Astrocyte (in vitro differentiated cells and primary cell): ENCODE measurements around the gene FAM131C. TPM values are rescaled to one million over a fixed set of nuclear protein-coding genes. Genes with fewer than 3 reads are reported as not detected.

Experiments used
- DNase-seq: peaks from one replicate; pipeline ENCODE4 v3.0.0-alpha.2; 2010; ENCODE audit warnings: low read depth
- FAIRE-seq: peaks from 2 replicates; lab custom pipeline; 2011; peaks lifted over from hg19 to GRCh38; lab: Jason Lieb, UNC
- H2AFZ ChIP-seq: 2 replicates; pipeline ENCODE4 v1.6.0; 2012; ENCODE audit warnings: low read depth, low read length, inconsistent platforms
- H3K27ac ChIP-seq: 2 replicates; pipeline ENCODE4 v1.5.1; 2011; ENCODE audit warnings: low read depth, low read length, inconsistent platforms
- H3K27me3 ChIP-seq: 2 replicates; pipeline ENCODE4 v1.6.0; 2011; ENCODE audit warnings: low read length, inconsistent platforms; ENCODE audit not compliant: insufficient read depth
- H3K36me3 ChIP-seq: 2 replicates; pipeline ENCODE4 v1.5.1; 2011; ENCODE audit warnings: low read length, inconsistent platforms; ENCODE audit not compliant: insufficient read depth
- H3K4me1 ChIP-seq: 2 replicates; pipeline ENCODE4 v1.5.1; 2011; ENCODE audit warnings: low read length, inconsistent platforms; ENCODE audit not compliant: insufficient read depth
- H3K4me2 ChIP-seq: 2 replicates; pipeline ENCODE4 v1.6.0; 2012; ENCODE audit warnings: low read length, inconsistent platforms
- H3K4me3 ChIP-seq: 2 replicates; pipeline ENCODE4 v1.5.1; 2011; ENCODE audit warnings: low read depth, mild to moderate bottlenecking, low read length, inconsistent platforms; ENCODE audit not compliant: insufficient read depth
- H3K79me2 ChIP-seq: 2 replicates; pipeline ENCODE4 v1.6.0; 2012; ENCODE audit warnings: mild to moderate bottlenecking, low read length, inconsistent platforms; ENCODE audit not compliant: insufficient read depth
- H3K9ac ChIP-seq: 2 replicates; pipeline ENCODE4 v1.6.0; 2012; ENCODE audit warnings: mild to moderate bottlenecking, low read length, inconsistent platforms
- H3K9me3 ChIP-seq: 2 replicates; pipeline ENCODE4 v1.5.1; 2012; ENCODE audit warnings: low read depth, mild to moderate bottlenecking, low read length, inconsistent platforms; ENCODE audit not compliant: insufficient read depth
- H4K20me1 ChIP-seq: 2 replicates; pipeline ENCODE4 v1.6.0; 2012; ENCODE audit warnings: low read length, inconsistent platforms; ENCODE audit not compliant: insufficient read depth
- H3K27ac Mint-ChIP-seq: one replicate; pipeline ENCODE4 v1.8.0; 2021; ENCODE audit warnings: mild to moderate bottlenecking, mixed read lengths; ENCODE audit not compliant: unreplicated experiment
- H3K27me3 Mint-ChIP-seq: one replicate; pipeline ENCODE4 v1.8.0; 2021; ENCODE audit warnings: low read depth, mixed read lengths; ENCODE audit not compliant: unreplicated experiment
- H3K36me3 Mint-ChIP-seq: one replicate; pipeline ENCODE4 v1.8.0; 2021; ENCODE audit warnings: low read depth, mixed read lengths; ENCODE audit not compliant: unreplicated experiment
- H3K4me1 Mint-ChIP-seq: one replicate; pipeline ENCODE4 v1.8.0; 2021; ENCODE audit warnings: low read depth, mixed read lengths; ENCODE audit not compliant: unreplicated experiment
- H3K4me3 Mint-ChIP-seq: one replicate; pipeline ENCODE4 v1.8.0; 2021; ENCODE audit warnings: mild to moderate bottlenecking, moderate library complexity, mixed read lengths; ENCODE audit not compliant: unreplicated experiment
- H3K9me3 Mint-ChIP-seq: one replicate; pipeline ENCODE4 v1.8.0; 2021; ENCODE audit warnings: mild to moderate bottlenecking, mixed read lengths; ENCODE audit not compliant: unreplicated experiment
- CTCF ChIP-seq: IDR thresholded peaks from 2 replicates; pipeline ENCODE4 v1.5.1; 2011; ENCODE audit warnings: low read depth, mild to moderate bottlenecking, inconsistent platforms, low read length, moderate library complexity; ENCODE audit not compliant: insufficient read depth
- EZH2 ChIP-seq: IDR thresholded peaks from 2 replicates; pipeline ENCODE4 v1.6.1; 2012; ENCODE audit warnings: mild to moderate bottlenecking, low read length, inconsistent platforms; ENCODE audit not compliant: insufficient read depth
- total RNA-seq: library from RNA; stranded (reverse); gene quantifications from 2 replicates; pipeline ENCODE4 v1.2.1, GENCODE V29; 2021

FAM131C gene
- total RNA-seq, 1 donor from 2014 or later, result 0.11 TPM

- DNase-seq, result no peak
- no peak overlapping the region for H3K27ac Mint-ChIP-seq
Observed at GRCh38 chr1:16119504-16119903, 46.1 kb upstream of the FAM131C start.

GRCh38 chr1:16118706-16119105 is 45.3 kb upstream of the FAM131C start:
- no peaks in the 10 kb centered on the region for H3K9me3 Mint-ChIP-seq
- Histone ChIP-seq H3K4me3 (no peak overlapping the region), H3K36me3 (peaks cover 2% of the 10 kb centered on the region), H3K9ac (no peak overlapping the region), H3K4me2 (no peak overlapping the region), H3K27me3 (no peaks in the 10 kb centered on the region), H3K9me3 (no peaks in the 10 kb centered on the region), H4K20me1 (peaks cover 20% of the 10 kb centered on the region), H3K79me2 (no peaks in the 10 kb centered on the region), H3K27ac (no peak overlapping the region), H3K4me1 (peaks cover 26% of the 10 kb centered on the region), H2AFZ (no peak overlapping the region)
- peaks cover 12% of the 10 kb centered on the region for H3K36me3 Mint-ChIP-seq
- peaks cover 37% of the 10 kb centered on the region for H3K4me1 Mint-ChIP-seq
- no peak overlapping the region for H3K4me3 Mint-ChIP-seq
- FAIRE-seq, result no peak
- no peak overlapping the region for H3K27ac Mint-ChIP-seq
- no peak for DNase-seq
- H3K27me3 Mint-ChIP-seq, result no peaks in the 10 kb centered on the region
- TF ChIP-seq CTCF (no peak), EZH2 (no peak)

More at GRCh38 chr1:16119504-16119903, 46.1 kb upstream of the FAM131C start:
- Mint-ChIP-seq H3K9me3 (no peaks in the 10 kb centered on the region), H3K4me3 (no peak overlapping the region), H3K36me3 (peaks cover 15% of the 10 kb centered on the region), H3K27me3 (no peaks in the 10 kb centered on the region), H3K4me1 (peaks cover 40% of the 10 kb centered on the region)
- TF ChIP-seq CTCF (no peak), EZH2 (no peak)
- Histone ChIP-seq H3K4me1 (peaks cover 26% of the 10 kb centered on the region), H3K4me2 (no peak overlapping the region), H3K27me3 (no peaks in the 10 kb centered on the region), H2AFZ (no peak overlapping the region), H3K9me3 (no peaks in the 10 kb centered on the region), H4K20me1 (peaks cover 25% of the 10 kb centered on the region), H3K4me3 (no peak overlapping the region), H3K36me3 (peaks cover 5% of the 10 kb centered on the region), H3K79me2 (no peaks in the 10 kb centered on the region), H3K9ac (no peak overlapping the region), H3K27ac (no peak overlapping the region)
- no peak for FAIRE-seq

GRCh38 chr1:16117936-16118335 is 44.5 kb upstream of the FAM131C start:
- DNase-seq, result no peak
- Histone ChIP-seq H3K9ac (no peak overlapping the region), H3K9me3 (no peaks in the 10 kb centered on the region), H2AFZ (no peak overlapping the region), H3K4me1 (peaks cover 25% of the 10 kb centered on the region), H3K79me2 (no peaks in the 10 kb centered on the region), H3K4me2 (no peak overlapping the region), H4K20me1 (peaks cover 13% of the 10 kb centered on the region), H3K27ac (no peak overlapping the region), H3K4me3 (no peak overlapping the region), H3K36me3 (no peaks in the 10 kb centered on the region), H3K27me3 (no peaks in the 10 kb centered on the region)
- Mint-ChIP-seq H3K4me3 (no peak overlapping the region), H3K36me3 (peaks cover 9% of the 10 kb centered on the region), H3K9me3 (no peaks in the 10 kb centered on the region), H3K27me3 (no peaks in the 10 kb centered on the region), H3K27ac (no peak overlapping the region), H3K4me1 (peaks cover 32% of the 10 kb centered on the region)
- FAIRE-seq, result no peak
- TF ChIP-seq CTCF, result no peak
- TF ChIP-seq EZH2, result no peak
